LoVo (cell line): ENCODE measurements around the gene HNRNPH2.

Experiments
- DNase-seq: peaks from one replicate; pipeline ENCODE4 v3.0.0-alpha.2; 2016; ENCODE audit warnings: low spot score

The HNRNPH2 gene

DNA sequence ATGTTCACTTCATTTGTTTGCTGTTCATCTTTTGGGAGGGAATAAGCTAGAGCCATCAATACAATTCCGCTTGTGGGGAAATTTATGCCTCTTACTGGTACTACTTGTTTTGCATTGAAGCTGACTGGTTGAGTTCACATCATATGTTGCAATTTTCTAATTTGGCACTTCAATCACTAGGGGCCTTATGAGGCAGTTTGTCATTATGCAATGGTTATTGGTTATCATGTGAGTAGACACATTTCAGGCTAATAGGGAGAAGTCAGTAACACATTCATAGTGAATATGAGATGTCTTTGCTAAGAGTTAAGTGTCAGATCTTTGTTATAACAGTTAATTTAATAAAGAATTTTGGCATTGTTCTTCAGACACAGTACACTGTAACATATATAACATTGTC lies 12.2 kb upstream of the HNRNPH2 start:
- no peak for DNase-seq

DNA sequence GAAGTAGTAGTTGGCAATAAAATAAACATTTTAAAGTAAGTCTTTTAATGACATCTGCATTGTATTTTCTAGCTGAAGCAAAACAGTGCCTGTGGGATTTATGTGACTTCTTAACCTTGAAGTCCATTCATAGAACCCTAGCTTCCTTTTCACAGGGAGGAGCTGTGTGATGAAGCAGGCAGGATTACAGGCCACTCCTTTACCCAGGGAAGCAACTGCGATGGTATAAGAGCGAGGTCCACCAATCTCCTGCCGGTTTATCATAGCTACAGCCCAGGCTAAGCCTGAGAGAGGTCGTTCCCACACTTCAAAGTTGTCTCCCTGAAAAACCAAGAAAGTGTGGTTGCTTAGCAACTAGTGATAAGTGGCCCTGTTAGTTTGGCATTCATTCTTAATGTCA lies 10.2 kb upstream of the HNRNPH2 start:
- DNase-seq = no peak

DNA sequence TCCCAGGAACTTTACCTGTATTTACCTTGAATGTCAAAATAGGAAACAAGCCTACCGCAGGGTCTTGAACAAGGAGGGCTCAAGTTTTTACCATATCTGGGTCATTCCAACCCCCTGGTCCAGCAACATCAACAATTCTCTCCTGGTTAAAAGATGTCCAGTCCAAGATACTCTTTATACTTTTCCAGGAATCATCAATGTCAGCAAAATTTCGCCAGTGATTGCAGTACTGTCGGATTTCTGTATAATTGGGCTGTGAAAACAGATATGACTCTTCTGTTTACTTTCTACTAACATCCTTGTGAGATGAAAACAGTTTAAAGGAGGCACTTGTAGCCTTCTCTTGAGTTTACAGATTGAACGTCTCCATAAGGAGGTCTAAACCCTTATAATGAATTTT lies 9.3 kb upstream of the HNRNPH2 start:
- DNase-seq = no peak

DNA sequence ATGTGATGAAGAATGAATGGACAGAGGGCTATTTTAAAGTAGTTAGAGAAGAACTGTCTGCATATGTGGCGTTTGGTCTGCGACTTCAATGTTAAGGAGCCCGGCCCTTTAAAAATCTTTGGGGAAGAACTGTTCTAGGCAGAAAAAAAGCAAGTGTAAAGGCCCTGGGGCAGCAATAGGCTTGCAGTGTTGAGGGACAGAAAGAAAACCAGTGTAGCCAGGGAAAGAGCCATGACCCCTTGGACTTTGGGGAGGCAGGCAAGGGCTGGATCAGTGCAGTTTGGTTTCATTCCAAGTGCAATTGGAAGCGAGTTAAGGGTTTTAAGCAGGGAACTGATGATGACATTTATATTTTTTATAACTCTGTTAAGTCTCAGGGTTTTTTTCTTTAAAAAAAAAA lies 8.2 kb upstream of the HNRNPH2 start:
- no peak for DNase-seq

DNA sequence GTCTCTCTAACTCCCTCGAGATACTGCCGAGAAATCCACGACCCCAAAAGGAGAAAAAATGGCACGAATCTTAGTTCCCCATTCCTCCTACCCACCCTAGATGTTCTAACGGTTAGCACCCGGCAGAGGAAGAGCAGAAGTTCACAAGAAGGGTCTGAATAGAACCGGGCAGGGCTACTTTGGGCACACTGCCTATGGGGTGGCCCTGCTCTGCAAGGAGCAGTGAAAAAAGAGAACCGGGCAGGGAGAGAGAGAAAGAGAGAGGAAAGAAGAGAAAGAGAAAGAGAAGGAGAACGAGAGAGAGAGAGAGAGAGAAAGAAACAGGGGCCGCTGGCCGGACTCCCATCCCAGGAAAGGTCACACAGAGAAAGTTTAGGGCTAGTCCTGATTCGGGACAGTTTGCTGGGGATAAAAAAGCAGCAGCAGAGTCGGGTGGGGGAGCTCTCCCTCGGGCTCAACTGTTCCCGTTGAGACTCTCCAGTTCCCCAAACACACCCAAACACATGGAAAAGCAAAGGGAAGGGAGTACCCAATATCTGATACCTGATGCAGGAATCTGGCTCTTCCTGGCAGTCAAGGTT lies 765 bp upstream of the HNRNPH2 start:
- DNase-seq = no peak

DNA sequence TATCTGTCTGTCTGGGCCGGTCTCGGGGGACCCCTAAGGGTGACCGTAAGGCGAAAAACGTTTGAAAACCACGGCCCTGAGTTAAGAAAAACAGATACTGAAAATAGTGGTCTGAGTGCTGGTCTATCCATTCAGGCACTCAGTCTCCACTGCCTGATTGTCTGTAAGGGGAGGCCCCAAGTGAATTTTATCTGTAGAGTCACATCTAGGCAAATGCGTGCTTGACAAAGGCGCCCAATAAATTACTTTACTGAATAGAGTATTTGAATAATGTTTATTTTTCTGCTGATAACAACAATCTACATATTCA lies 465 bp downstream of the HNRNPH2 start:
- DNase-seq = no peak

DNA sequence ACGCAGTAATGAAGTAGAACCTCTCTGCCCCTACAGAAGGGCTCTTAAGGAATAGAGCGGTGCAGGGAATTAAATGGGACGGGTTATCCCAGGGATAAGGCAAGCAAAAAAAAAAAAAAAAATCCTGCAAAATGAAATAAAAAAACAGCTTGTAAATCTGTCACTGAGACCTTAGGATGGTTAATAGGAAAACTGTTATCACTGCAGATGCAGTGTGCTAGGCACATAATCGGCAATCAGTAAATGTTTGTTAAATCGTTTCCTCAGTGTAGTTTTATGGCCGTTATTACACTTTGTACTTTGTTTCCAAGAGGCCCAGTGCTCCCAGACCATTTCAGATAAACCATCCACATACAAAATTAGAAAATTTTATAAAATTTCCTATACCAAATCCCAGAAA lies 1.0 kb downstream of the HNRNPH2 start:
- no peak for DNase-seq

DNA sequence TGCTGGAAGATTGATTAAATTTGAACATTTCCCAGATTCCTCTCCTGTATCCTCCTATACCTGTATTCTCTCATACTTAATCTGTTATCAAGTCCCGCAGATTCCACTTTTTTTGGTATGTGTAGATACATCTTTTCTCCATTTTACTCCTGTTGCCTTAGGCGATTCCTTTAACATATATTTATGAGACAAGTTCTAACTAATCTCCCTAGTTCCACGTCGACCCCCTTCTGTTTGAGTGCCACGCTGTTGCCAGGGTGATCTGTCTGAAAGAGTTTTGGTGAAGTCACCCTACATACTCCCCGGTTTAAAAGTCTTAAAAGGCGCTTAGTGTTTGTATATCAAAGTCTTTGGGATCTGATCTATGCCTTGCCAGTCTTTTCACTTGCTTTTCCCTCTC lies 2.4 kb downstream of the HNRNPH2 start:
- no peak for DNase-seq

DNA sequence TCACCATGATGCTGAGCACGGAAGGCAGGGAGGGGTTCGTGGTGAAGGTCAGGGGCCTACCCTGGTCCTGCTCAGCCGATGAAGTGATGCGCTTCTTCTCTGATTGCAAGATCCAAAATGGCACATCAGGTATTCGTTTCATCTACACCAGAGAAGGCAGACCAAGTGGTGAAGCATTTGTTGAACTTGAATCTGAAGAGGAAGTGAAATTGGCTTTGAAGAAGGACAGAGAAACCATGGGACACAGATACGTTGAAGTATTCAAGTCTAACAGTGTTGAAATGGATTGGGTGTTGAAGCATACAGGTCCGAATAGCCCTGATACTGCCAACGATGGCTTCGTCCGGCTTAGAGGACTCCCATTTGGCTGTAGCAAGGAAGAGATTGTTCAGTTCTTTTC lies 4.0 kb downstream of the HNRNPH2 start:
- no peak for DNase-seq

DNA sequence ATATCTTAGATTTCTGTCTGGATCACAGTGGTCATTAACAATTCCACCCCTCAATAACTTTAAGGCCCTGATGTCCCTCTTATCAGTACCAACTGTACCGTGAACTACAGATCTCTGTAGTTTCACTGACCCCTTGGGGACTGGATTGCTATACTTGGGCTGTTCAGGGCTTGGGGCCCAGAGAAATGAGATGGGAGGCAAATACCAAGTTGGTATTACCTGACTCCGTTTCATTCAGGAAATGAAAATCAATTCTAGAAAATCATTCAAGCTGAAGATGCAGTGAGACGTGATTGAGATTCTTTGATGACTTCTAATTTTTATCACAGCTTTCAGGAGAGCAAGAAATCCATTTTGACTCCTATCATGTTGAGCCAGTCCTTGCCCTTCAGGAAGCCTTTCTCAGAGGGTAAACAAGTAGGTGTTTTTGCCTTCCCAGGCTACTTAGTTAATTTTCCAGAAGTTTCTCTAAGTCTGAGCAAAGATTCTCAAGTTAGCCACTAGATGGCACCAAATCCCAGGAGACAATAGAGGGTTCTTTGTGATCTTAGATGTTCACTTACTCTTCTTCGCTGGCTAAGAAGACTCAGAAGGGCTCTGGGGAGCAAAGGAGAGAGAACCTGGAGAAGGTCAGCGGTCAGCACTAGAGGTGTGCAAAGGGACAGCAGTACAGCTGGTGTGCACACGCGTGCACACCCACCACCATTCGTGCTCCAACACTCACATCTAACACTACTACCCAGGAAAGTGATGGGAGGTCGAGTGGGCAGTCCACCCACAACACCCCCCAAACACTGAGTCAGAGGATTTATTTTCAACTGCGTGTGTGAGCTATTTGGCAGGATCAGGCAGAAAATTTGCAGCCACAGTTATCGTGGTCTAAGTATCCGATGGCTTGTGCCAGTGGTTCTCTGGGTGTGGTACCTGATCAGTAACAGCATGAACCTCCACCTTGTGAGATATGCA lies 7.4 kb downstream of the HNRNPH2 start:
- DNase-seq = peak; percentile 37

DNA sequence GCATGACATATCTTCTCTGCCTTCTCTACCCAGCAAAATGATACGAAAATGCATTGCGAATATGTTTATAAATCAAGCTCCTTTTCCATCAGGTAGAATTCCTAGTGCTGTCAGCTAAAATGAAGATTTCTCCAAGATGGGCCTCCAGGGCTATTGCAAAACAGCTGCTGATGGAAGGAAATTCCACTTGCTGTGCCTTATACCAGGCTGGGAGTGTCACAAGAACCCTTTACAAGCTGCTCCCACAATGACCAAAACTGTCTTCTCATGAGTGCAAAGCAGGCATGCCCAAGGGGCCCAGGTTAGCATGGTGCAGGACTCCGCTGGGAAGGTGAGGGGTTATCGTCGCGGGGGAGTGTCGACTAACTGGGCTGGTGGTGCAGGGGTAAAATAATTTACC lies 8.7 kb downstream of the HNRNPH2 start:
- no peak for DNase-seq

DNA sequence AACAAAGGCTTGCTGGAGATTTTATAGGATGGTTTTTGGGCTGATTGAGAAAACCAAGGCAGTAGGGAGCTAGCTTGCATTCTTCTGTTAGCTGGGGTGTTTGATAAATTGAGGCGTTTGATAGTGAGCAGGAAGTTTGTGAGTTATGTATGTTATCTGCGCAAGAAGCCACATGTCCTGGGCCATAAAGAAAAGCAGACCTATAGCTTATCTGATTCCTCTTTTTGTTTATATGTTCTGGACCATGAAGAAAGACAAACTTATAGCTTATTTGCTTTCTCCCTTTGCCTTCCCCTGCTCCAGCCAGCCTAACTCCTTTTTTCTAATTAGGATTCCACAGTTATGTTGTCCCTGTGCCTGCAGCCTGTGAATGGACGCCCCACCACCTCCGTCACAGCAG lies 9.2 kb downstream of the HNRNPH2 start:
- no peak for DNase-seq

DNA sequence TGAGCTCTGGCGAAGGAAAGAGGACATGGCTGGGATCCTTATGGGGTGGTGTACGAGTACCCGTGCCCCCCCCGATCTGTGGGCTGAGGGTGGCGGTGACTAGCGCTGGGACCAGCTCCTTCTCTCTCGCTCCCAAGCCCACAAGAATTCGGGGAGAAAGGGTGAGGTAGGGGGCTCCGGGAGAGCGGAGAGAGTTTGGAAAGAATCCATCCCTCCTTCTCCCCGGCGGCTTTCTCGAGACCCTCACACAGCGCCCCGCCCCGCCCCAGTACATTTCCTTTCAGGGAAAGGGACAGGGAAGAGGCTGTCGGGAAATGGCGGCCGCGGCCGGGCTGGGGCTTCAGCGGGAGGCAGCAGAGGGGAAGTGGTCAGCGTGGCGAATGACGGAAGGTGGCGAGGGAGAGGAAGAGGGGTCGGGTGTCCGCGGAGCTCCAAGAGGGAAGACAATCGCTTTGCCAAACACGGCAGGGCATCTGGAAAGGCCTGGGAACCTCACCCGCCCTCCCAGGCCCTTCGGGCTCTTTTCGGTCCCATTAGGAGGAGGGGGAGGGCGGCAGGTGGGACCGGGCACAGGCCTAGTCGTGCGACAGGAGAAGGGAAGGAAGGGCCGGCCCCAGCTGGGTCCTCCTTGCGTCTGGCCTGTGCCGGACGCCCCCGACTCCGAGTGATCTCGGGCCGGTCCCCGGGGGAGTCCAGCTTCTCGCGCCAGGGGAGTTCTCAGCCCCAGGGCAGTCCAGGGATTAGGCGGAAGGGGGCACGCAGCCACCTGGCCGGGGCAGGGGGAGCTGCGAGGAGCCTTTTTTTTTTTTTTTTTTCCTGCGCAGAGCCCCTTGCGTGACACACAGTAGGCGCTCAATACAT lies 10.2 kb downstream of the HNRNPH2 start:
- no peak for DNase-seq

DNA sequence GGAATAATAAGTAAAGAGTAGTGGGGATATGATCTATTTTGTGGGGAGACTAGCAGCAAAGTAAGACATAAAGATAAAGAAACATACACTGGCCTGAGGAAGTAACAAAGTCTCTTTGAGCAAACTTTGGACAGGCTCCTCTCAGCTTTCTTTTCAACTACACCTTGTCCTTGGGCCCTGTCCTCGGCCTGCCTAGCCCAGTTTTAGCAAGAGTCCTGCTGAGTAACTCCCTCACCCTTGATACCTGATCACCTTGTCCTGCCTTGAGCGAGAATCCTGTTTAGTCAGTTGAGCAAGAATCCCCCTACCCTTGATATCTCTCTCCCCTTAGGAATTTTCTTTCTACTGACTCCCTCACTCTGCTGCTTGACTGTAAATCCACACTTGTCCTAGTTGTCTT lies 11.5 kb downstream of the HNRNPH2 start:
- no peak for DNase-seq

DNA sequence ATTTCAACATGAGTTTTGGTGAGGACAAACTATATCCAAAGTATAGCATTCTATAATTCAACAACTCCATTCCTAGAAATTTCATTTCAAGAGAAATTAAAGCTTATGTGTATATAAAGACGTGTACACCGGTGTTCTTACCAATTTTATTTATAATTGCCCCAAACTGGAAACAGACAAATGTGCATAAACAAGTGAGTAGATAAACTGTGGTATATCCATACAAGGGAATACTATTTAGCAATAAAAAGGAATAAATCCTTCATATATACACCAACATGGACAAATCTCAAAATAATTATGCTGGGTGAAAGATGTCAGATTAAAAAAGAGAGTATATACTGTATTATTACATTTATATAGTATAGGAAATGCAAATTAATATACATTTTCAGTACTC lies 19.9 kb downstream of the HNRNPH2 start:
- DNase-seq = no peak

DNA sequence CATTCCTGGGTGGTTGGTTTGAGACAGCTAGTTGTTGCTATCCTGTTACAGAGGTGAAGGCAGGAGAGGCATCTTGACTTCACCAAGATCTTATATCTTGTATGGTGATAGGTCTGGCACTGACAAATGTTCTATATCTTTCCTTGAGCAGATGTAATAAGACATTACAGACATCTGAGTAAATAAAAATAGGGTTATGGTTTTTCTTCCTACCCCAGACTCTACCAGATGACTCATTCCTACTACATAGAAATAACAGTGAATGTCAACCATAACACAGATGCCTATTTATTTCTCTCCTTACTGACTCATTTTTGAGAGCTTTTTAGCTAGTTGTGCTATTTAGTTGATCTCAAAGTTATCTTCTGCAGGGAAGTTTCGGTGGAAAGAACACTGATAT lies 21.9 kb downstream of the HNRNPH2 start:
- no peak for DNase-seq

DNA sequence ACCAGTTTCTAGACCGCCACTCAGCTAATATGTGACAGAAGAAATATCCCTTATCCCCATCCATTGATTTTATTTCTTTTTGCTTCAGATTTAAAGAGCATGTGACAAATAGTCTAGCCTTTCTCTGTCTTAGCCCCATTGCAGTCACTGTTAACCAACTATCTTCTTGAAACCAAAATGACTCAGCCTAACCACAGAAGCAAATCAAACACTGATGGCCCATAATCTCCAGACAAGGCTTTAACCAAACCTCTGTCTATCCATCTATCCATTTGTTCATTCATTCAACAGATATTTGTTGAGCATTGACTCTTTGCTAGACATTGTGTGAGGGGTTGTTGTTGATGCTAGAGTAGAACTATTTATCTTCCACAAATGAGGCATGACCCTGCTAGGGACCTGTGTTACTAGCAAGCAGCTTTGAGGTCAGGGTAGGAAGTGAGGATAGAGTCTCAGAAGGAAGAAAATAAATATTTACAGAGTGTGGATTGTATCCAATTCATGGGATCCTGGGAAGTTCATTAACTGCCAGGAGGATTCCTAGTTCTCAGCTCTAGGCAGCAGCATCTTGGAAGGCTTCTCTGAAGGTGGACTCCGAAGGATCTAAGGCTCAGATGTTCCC lies 22.5 kb downstream of the HNRNPH2 start:
- no peak for DNase-seq

DNA sequence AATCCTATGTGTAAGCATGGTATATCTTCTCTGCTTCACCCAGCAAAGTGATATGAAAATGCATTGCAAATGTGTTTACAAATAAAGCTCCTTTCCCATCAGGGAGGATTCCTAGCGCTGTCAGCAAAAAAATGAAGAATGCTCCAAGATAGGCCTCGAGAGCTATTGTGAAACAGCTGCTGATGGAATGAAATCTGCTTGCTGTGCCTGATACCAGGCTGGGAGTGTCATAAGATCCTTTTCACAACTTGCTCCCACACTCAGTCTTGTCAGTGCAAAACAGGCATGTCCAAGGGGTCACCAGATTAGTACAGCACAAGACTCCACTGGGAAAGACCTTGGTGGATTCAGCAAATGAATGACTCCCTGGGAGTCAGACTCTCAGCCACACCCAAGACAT lies 34.1 kb downstream of the HNRNPH2 start:
- no peak for DNase-seq

DNA sequence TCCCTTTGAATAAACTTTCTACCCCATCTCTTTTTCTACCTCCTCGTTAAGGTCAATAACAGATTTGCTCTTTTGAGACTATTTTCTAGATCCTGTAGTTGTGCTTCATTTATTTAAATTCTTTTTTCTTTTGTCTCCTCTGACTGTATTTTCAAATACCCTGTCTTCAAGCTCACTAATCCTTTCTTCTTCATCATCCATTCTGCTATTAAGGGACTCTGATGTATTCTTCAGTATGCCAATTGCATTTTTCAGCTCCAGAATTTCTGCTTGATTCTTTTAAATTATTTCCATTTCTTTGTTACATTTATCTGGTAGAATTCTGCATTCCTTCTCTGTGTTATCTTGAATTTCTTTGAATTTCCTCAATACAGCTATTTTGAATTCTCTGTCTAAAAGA lies 41.3 kb downstream of the HNRNPH2 start:
- no peak for DNase-seq

DNA sequence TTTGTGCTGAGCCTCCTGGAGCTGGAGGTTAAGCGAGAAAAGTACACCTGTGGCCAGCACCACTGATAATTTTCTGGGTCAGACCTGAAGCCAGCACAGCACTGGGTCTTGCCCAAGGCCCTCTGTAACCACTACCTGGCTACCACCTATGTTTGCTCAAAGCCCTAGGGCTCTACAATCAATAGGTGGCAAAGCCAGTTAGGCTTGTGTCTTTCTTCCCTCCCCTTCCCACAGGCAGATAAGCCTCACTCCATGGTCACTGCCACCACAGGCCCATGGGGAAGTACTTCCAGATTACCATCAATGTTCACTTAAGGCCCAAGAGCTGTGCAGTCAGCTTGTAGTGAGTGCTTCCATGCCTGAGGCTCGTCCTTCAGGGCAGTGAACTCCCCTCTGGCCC lies 42.1 kb downstream of the HNRNPH2 start:
- DNase-seq = no peak

DNA sequence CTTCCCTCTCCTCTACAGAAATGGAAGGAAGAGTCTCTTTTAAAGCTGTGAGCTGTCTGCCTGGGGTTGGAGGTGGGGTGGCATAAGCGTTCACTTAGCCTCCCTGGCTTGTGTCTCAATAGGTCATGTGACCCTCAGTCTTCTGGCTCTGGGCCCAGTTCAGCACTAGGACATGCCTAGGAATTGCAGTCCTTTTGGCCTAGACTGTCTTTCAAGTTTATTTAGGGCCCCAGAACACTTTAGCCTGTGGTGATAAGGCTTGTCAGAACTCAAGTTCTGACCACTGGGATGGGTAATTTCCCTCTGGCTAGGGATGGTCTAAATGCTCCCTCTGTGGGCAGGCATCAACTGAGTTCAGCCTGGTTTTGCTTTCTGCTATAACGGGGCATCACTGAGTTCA lies 42.9 kb downstream of the HNRNPH2 start:
- no peak for DNase-seq

DNA sequence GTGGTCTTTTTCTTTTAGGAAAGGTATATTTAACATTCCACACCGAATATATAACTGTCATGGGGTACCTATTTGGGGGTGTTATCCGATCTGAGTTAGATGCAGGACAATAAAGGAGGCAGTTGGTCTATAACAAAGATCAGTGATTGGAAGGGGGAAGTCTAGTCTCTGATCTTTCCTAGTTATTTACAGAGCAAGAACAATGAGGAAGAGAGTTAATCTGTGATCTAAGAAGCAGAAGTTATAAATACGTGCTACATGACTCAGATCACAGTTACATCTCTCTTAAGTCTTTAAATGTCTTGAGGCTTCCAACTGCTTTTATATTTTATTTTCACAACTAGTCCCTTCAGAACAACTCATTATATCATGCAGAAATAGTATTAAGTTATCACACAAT lies 44.0 kb downstream of the HNRNPH2 start:
- DNase-seq = no peak

DNA sequence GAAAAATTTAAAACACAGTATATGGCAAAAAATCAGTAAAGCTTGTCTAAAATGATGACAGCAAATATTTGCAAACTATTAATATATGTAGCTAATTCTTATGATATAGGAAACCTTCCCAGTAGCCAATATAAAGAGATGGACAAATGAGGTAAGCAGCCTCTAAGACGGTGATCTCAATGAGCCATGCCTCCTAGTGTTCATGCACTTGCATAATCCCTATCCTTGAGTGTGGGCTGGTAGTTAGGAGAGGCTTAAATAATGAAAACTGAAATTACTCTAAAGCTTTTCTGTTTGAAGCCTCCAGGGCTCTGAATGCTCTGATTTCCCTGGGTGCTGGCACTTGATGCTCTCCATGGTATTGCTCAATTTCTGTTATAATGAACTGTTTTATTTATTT lies 52.6 kb downstream of the HNRNPH2 start:
- no peak for DNase-seq
